ENCODE data around the gene PLEK2.

DNA sequence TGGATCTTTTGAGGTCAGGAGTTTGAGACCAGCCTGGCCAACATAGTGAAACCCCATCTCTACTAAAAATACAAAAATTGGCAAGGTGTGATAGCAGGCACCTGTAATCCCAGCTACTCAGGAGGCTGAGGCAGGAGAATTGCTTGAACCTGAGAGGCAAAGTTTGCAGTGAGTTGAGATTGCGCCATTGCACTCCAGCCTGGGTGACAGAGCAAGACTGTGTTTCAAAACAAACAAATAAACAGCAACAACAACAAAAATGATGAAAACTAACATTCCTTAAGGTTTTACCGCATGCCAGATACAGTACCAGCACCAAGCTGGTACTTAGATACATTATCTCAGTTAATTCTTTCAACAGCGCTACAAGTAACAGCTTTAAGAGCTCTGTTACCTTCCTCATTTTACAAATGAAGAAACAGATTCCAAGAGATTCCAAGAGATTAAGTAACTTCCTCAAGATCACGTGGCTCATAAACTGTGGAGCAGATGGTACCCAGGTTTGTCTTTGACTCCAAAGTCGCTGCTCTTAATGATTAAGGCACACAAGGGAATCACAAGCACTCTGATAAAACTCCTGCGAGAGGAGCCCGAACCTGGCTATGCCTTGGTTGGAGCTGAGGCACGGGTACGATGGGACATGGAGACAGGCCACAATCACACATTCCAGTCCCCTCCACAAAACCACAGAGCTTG lies 17.7 kb upstream of the PLEK2 start:
- TF ChIP-seq, protein P1, sequence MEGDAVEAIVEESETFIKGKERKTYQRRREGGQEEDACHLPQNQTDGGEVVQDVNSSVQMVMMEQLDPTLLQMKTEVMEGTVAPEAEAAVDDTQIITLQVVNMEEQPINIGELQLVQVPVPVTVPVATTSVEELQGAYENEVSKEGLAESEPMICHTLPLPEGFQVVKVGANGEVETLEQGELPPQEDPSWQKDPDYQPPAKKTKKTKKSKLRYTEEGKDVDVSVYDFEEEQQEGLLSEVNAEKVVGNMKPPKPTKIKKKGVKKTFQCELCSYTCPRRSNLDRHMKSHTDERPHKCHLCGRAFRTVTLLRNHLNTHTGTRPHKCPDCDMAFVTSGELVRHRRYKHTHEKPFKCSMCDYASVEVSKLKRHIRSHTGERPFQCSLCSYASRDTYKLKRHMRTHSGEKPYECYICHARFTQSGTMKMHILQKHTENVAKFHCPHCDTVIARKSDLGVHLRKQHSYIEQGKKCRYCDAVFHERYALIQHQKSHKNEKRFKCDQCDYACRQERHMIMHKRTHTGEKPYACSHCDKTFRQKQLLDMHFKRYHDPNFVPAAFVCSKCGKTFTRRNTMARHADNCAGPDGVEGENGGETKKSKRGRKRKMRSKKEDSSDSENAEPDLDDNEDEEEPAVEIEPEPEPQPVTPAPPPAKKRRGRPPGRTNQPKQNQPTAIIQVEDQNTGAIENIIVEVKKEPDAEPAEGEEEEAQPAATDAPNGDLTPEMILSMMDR (IDR thresholded peaks at IDR 0.05) = no peak
- TF ChIP-seq EP300 (IDR thresholded peaks at IDR 0.05) = no peak

Measured in suprapubic skin (tissue), 3 donors.